ENCODE results near the gene LRRC8D.

- TF ChIP-seq POLR2A (IDR thresholded peaks at IDR 0.05; ENCODE audit: extremely low read depth, insufficient read length), result no peak
- TF ChIP-seq CTCF (IDR thresholded peaks at IDR 0.05; ENCODE audit: low read depth, low read length), result no peak
These were observed 21.3 kb upstream of the LRRC8D start for GRCh38 chr1:89799495-89799894.
